ENCODE data around the gene VAT1L.
"Not testable (repeated sequence)": the region's sequence is repeated elsewhere in the genome, so short reads cannot be mapped to it uniquely, and the experiment has no call there.

GRCh38 chr16:77947590-77947989 lies 159.2 kb downstream of the VAT1L start:
- not testable (repeated sequence) for TF ChIP-seq CTCF, POLR2A (IDR thresholded peaks at IDR 0.05)

Measured in ovary (tissue), 3 donors.